ENCODE measurements around the gene GALNT12. TPM values are rescaled to one million over a fixed set of nuclear protein-coding genes. Genes with fewer than 3 reads are reported as not detected.

The GALNT12 gene
- polyA plus RNA-seq, 1 donor: 2.6 TPM

DNA sequence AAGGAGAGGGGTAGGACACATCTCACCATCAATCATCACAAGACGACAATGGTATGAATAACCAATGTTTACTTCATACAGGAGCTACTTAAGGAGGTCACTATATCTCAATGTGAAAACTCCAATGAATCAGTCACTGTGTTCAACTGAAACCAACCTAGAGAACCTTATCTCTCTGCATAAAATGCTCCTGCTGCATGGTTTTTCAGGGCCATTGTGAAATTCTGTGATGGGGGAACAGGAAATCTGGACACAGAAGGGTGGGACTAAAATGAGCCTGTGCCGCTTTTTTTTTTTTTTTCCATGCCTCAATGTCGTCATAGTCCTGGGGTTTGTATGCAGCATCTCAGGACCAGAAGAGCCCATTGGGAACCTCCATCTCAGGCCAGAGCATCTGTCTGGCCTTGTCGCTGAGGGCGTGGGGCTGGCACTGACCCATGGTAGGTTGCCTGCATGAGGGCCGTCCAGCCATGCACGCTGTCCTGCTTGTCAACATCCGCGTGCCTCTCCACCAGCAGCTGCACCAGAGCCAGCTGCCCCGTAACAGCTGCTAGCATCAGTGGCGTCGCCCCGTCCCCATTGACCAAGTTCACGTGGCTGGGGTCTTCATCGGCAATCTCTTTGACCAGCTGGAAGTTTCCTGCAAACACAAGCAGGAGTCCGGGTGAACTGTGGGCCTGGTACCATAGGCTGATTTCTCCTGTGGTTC, 23.8 kb upstream of the GALNT12 start:
- peak; percentile 32 for DNase-seq

DNA sequence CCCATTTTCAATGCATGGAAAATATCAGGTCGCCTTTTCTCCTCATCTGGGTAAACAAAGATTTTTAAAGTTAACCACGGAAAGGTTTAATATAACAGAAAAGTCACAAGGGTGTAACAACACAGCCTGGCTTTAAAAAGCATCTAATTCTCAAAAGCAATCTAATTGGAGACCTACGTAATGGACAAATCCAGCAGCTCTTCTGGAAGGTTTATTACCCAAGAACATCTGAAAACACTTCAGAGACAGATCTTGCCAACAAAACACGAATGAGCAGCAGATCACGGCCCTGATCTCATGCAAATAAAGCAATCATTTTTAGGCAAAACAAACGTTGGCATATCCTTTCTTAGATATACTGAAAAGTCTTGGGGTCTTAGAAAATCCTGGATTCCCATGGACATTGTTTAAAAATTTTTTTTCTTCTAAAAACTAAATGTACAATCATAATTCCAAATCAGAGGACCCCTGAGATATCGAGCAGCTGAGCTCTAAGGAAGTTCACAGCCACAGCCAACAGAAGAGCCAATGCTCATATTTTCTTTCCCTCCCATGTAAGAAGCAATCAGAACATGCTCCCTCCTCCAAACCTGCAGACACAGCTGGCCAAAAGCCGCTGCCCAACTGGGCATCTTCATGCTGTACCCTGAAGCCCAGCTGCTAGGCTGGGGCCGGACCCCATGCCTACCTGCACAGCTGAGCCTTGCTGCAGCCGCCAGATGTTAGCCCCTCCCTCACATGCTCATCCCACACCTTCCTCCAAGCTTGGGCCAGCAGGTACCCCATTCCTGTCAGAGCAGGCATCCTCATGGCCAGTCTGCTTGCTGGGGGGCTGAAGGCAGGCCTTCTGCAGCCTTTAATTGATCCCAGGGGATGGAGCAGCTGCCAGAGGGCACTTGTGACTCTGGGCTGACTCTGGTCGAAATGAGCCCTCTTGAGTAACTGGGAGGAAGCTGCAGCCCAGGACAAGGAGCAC, 22.4 kb upstream of the GALNT12 start:
- peak; percentile 41 for DNase-seq

DNA sequence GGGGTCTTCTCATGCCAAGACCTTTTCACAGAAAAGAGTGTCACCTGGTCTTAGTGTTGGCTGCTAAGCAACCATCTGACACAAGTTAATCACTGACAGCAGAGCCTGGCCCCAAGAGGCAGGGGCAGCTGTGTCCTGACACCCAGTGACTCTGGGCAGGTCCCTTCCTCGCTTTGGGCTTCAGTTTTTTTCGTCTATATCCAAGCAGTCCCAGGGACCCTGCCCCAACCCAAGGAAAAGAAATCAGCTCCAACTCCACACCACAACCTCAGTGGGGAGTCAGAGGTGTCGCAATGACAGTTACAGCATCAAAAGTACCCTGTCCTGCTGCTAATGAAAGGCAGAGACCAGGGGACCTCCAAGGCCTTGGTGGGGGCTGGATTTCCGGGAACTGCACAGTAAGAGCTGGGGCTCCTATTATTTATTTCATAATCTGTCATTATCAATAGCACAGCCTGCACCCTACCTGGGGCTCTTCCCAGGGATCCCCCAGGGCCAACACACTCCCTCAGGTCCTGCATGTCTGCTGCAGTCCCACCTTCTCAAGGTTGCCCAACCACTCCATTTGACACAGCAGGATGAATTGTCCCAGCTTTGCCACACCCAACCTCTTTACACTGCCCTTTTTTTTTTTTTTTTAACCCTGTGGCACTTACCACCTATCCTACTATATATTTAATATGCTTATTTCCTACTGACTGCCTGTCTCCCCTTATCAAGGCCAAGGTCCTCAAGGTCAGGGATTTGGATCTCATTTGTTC, 20.5 kb upstream of the GALNT12 start:
- no peak for DNase-seq

DNA sequence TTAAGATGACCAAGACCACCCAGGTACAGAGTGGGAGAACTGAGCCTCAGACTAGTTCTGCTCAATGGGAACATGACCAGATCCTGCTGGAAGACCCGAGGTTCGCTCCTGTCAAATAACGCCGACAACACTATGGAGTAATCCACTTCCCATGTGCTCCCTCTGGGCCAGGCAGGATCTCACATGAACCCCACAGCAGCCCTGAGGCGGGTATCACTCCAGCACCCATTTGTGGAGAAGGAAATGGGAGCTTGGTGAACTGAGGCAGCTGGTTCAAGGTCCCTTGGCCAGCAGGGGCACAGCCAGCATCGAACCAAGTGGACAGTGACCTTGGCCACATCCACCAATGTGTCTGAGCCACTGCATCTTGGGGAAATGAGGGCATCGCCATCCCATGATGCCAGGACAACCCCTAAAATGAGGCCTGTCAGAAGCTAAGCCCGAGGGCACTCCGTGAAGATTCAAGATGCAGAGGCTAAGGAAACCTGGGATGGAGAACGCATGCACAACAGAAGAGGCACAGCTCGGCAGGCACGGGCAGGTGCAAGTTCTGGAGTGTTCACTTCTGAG, 19.6 kb upstream of the GALNT12 start:
- no peak for DNase-seq

DNA sequence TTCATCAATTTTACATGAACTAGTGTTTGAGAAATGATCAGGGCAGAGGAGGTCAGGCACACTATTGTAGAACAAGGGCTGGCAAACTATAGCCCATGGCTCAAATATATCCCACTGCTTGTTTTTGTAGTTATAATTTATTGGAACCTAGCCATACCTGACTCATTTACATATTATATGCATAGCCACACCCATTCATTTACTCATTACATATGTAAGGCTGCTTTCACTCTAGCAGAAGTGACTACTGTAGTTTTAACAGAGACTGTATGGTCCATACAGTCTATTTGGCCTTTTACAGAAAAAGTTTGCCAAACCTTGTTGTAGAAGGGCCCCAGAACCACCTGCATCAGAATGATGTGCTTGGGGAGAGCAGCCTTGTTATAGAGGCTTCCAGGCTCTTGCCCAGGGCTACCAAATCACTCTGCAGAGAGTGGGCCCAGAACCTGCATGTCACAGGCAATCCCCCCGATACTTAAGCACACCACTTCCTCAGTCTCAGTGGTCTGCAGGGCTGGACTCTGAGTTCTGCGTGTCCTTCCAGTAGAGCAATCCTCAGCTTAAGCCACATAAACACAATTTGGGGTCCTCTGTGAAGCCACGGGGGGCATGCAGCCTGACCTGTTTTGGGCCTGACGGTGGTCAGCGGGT, 17.9 kb upstream of the GALNT12 start:
- no peak for DNase-seq

DNA sequence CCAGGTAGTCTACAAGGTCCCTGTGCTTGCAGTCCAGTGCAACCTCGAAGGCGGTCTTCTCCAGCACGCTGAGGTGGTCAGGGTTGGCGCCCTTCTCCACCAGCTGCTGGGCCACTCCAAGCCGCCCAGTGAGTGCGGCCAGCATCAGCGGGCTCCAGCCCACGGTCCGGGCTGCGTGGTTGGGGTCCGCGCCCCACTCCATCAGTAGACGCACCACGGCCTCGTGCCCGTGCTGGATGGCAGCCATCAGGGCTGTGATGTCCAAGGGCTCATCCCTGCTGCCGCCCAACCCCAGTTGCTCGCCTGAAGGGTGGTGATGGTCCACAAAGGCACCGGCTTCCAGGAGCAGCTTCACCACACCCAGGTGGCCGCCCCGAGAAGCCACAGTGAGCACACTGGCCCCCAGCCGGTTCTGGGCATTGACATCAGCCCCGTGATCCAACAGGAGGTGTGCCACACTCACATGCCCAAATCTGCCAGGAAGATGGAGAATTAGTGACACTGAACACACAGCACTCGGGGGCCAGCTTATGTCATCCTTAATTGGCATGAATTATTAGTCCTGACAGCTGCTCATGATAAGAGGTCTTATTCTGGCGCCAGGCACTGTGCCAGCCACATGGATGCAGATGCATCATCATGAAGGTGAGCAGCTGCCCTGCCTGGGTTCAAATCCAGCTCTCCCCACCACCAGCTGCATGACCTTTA, 17.2 kb upstream of the GALNT12 start:
- DNase-seq: no peak

DNA sequence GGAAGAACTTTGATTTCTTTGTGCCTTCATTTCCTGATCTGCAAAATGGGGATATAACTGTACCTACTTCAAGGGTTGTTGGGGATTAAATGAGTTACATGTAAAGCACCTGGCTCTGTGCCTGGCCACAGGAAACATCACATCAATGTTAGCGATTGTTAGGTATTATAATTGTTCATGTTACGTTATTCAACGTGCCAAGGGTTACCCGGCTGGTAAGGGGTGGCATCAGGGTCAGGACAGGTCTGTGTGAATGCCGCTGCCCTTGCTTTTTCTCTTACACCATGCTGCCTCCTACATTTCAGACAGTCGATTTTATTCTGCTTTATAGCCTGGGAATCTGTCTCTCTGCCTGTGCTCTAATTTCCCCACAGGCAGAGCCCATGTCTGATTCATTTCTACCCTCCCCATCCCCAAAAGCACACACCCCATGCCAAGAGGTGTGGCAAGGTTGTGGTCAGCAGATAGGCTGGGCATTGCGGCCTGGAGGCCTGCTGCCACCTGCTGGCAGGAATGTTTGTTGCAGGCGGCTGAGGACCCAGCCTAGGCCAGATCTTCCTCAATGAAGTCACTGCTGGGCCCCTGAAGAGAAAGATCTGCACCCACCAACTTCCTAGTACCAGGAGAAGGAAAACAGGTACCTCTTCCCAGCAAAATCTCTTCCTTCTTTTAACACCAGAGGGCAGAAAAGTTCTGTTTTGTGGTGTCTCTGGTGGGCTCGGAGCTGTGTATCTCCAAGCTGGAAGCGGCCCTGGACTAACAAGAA, 16.4 kb upstream of the GALNT12 start:
- DNase-seq: peak; percentile 82

DNA sequence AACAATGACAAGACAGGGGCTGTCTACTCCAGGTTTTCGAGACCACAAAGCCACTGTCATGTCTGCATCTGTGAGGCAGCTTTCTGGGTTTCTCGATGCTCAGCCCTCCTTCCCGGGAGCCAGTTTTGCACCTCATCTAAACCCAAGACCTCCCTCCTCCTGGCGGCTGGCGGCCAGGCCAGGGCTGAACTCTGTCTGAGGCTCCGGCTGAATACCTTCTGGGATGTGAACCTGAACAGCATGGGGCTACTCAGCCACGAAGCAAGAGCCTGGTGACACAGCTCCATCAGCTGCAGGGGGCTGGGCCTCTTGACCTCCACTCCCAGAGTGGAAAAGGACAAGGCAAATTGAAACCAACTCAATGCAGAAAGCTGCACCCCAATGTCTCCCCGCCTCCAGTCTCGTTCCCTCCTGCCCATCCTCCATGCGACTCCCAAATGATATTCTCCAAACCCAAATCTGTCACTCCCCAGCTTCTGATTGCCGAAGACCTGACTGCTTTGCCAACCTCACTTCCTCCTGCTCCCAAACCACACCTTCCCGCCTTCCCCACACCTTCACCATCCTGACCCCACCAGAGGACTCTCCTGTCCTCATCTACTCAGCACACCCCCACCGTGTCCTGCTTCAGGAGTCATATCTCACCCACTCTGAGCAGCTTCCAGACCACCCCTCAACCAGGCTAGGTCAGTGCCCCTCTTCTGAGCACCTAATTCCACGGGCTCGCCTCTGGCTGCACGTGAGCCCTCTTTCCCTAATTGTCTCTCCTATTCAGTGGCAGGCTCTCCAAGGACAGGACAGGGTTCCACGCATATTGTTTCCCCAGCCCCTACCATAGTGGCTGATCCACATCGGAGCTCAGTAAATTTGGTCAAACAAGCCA, 15.6 kb upstream of the GALNT12 start:
- DNase-seq: no peak

DNA sequence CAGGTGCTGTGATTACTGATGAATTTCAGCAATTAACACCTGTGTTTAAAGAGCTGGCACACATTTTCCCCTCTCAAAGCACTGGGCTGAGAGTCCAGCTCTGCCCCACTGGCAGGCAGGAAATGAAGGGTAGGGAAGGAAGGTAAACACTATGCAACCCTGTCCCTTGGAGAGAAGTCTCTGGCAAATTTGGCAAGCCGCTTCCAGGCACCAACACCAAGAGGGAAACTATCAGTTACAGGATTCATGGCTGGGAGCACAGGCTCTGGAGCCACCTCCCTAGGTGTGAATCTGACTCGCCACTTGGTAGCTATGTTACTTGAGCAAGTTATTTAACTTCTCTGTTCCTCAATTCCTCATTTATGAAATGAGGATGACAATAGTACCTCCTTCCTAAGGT, 14.4 kb upstream of the GALNT12 start:
- no peak for DNase-seq

DNA sequence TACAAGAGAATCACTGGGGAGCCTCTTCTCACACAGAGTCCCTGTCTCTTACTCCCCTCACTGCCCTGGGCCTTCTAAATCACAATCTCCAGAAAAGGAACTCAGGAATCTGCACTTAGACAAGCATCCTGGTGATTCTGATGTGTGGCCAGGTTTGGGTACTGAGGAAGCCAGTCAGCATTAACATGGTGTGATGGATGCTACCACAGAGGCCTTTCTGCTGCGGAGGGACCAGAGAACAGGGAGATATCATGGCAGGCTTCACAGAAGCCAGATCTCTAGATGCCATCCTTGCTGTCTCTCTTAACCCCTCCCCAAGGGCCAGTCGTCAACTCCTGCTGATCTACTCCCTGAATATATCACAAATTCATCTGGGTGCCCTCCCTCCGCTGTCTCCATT, 12.7 kb upstream of the GALNT12 start:
- no peak for DNase-seq

DNA sequence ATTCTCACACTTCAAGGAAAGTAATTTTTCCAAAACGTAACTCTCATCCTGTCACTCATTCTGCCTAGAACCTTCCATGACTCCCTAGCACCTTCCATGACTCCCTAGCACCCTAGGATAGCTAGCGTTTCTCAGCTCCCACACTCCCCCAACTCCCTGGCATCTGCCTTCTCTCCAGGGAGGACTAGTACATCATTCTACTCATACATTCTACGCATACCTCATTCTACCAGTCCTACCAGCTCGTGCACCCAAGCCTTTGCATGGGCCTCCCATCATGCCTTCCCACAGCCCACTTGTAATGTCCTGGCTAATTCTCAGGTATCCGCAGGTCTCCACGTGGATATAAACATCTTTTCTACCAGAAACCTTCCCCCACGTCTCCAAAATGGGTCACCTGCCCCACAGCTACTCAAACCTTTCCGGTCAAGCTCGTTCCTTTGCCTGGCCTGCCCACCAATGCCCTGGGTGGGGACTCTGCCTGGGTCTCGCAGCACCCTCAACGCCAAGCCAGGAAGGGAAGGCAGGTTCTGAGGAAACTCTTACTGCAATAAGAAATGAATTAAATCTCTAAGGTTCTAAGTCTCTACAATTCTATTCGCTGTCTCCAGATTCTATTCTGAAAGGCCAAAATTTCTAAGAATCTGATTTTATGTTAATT, 12.0 kb upstream of the GALNT12 start:
- DNase-seq: no peak

DNA sequence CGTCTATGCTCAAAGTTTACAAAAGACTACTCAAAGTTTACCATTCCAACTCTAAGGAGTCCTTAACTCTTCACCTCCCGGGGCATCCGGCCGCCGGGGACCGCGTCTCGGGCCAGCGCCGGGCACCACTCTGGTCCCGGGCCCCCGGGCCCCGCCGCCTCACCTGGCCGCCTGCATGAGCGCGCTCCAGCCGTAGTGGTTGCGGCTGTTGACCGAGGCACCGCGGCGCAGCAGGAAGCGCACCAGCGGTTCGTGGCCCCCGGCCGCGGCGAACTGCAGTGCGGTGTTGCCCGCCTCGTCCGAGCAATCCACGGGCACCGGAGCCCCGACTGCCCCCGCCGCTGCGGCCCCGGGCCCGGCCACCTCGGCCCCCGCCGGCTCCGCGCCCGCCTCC, 11.5 kb upstream of the GALNT12 start:
- no peak for DNase-seq

DNA sequence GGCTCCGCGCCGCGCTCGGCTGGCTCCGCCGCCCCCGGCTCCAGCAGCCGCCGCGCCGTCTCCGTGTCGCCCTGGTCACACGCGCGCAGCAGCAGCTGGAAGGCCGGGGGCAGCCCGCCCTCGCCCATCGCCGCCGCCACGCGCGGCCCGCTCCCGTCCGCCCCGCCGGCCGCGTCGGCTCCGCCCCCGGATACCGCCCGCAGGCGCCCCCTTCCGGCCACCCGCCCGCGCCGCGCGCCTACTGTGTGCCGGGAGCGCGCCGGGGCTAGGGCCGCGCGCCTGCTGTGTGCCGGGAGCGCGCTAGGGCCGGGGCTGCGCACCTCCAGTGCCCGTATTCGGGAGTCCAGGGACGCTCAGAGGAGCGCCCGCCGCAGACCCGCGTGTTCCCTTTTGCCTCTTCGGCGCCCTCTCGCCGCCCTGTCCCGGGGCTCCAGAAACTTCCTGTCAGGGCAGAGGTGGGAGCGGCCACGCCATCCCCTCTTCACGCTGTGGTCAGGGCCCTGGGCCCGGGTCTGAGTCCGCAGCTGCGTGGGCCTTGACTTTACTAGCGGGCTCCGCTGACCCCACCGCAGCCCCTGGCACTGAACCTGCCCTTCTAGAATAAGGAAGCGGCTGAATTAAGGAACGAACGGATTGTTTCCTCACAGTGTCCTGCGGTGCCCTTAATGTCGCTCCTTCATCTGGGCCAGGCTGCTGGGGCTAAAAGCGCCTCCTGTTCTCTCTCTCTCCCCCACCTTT, 10.9 kb upstream of the GALNT12 start, which contains the start of gene ANKS6:
TSS of gene ANKS6 (minus strand) at position 192 of the 738 bp plus-strand sequence. CDS start at position 128, 64 bp downstream.
- DNase-seq: peak; percentile 91

DNA sequence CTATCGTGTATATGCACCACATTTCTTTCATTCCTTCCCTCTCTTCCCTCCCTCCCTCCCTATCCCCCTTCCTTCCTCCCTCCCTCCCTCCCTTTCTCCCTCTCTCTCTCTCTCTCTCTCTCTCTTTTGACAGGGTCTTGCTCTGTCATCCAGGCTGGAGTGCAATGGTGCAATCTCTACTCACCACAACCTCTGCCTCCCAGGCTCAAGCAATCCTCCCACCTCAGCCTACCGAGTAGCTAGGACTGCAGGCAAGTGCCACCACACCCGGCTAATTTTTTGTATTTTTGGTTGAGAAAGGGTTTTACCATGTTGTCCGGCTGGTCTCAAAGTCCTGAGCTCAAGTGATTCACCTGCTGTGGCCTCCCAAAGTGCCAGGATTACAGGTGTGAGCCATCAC, 10.0 kb upstream of the GALNT12 start:
- DNase-seq: no peak

DNA sequence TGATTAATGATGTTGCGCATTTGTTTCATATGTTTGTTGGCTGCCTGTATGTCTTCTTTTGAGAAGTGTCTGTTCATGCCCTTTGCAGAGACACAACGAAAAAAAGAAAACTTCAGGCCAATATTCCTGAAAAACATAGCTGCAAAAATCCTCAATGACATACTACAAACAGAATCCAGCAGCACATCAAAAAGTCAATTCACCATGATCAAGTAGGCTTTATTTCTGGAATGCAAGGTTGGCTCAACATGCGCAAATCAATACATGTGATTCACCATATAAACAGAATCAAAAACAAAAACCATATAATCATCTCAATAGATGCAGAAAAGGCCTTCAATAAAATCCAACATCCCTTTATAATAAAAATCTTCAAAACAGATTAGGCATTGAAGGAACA, 9.2 kb upstream of the GALNT12 start:
- DNase-seq: no peak

DNA sequence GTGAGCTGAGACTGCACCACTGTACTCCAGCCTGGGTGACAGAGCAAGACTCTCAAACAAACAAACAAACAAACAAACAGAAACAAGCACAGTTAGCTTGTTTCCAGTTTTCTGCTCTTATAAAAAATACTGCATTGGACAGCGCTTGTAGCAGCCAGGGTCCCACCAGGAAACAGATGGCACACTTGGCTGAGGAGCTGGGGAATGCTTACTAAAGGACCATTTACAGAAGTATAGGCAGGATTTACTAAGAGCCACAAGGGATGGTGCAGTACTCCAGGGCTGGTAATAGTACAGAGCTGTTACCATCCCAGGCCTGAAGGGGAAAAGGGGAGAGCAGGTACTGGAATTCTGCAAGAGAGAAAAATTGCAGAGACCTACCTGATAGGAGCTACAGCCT, 5.9 kb upstream of the GALNT12 start:
- DNase-seq: no peak

DNA sequence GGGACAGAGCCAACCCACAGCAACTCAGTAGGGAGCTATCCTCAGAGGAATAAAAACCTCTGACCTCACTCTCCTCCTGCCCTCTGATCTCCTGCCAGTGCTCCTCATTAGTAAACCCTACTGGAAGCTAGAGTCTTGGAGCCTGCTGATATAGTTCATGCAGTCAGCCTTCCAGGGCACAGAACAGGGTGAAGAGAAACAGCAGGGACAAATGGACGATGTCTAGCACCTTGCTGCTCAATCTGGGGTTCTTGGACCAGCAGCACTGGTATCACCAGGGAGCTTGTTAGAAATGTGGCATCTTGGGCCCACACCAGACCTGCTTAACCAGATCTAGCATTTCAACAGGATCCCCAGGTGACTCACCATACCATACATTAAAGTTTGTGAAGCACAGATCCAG, 5.5 kb upstream of the GALNT12 start:
- DNase-seq: no peak

DNA sequence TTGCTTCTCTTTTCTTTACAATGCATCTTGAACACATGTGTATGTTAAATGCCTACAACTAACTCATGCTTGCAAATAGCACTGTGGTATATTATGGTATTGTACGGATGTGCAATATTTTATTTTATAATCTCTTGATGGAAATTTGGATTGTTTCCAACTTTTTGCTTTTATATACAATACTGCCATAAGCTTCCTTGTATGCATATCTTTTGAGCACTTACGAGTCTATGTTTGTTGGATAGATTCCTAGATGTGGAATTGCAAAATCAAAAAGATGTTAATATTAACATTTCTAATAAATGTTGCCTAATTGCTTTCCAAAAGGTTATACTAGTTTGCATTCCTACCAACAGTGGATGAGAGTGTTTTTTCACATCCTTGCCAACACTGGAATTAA, 3.4 kb upstream of the GALNT12 start:
- no peak for DNase-seq

Data from hindlimb muscle (tissue), 1 donor.